NT2/D1 (cell line): Measurements from ENCODE around the gene PCGF1.

Experiments used
- SUZ12 ChIP-seq: IDR thresholded peaks from 2 replicates; pipeline ENCODE4 v1.6.1; 2011; ENCODE audit not compliant: insufficient read length, insufficient read depth; ENCODE audit errors: extremely low read depth
- ZNF274 ChIP-seq: IDR thresholded peaks from 2 replicates; pipeline ENCODE4 v1.6.1; 2011; ENCODE audit warnings: mild to moderate bottlenecking, low read depth, low read length

- peak; percentile 18 for TF ChIP-seq SUZ12
- no peak for TF ChIP-seq ZNF274
Observed at GRCh38 chr2:74498500-74499266, 8.8 kb downstream of the PCGF1 start.
